Inferior parietal cortex (tissue), 1 donor: ENCODE results near the gene QKI.

Source experiments
- DNase-seq: peaks from one replicate; pipeline ENCODE4 v3.0.0-alpha.2; 2016; ENCODE audit errors: extremely low spot score

Gene QKI

DNA sequence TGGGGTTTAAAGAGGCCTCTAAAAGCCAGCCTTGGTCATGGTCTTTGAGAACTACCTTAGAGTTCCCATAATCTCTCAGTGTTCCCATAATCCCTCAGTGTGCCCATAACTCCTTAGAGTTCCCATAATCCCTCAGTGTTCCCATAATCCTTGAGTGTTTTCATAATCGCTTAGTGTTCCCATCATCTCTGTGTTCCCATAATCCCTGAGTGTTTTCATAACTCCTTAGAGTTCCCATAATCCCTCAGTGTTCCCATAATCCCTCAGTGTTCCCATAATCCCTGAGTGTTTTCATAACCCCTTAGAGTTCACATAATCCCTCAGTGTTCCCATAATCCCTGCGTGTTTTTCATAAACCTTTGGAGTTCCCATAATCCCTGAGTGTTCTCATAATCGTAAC, 199.2 kb downstream of the QKI start:
- DNase-seq = no peak

DNA sequence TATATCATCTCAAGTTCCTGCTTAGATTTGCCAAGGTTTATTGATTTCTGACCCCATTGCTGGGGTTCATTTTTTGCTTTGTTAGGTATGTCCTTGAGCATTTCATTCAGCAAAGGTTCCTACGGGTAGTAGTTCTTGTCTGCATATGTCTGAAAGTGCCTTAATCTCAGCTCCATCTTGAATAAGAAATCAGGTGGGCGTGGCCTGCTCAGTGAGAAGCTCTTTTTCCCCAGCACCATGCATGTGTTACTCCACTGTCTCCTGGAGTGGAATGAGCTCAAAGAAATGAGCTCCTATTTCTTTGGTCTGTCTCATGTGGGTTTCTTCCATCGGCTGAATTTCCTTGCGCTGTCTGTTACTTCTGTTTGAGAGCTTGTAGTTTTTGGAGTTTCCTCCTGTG, 201.9 kb downstream of the QKI start:
- DNase-seq = no peak

DNA sequence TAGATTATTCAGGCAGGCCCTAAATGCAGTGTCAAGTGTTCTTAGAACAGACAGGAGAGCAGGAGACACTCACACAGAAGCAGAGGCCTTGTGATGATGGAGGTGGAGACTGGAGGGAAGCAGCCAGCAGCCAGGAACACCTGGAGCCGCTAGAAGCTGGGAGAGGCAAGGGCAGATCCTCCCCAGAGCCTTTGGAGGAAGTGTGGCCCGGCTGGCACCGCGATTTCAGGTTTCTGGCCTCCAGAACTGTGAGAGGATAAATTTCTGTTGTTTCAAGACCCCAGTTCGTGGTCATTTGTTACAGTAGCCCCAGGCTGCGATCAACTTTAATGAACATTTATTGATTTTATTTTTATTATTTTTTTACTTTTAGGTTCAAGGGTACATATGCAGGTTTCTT, 203.0 kb downstream of the QKI start:
- no peak for DNase-seq

DNA sequence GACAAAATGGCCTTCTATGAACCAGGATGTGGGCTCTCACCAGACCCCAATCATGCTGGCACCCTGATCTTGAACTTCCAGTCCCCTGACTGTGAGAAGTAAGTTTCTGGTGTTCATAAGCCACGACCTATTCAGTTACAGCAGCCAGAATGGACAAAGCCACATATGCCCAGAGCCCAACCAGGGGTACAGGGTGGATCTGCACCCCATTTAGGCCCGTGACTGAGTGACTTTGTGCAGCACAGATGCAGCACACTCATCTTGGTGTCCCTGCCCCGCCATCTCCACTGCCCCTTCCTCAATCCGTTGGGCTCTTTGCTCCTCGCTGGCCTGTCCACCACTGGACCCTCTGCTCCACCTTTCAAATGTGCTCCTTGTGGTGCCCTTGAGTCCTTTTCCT, 205.6 kb downstream of the QKI start:
- no peak for DNase-seq

DNA sequence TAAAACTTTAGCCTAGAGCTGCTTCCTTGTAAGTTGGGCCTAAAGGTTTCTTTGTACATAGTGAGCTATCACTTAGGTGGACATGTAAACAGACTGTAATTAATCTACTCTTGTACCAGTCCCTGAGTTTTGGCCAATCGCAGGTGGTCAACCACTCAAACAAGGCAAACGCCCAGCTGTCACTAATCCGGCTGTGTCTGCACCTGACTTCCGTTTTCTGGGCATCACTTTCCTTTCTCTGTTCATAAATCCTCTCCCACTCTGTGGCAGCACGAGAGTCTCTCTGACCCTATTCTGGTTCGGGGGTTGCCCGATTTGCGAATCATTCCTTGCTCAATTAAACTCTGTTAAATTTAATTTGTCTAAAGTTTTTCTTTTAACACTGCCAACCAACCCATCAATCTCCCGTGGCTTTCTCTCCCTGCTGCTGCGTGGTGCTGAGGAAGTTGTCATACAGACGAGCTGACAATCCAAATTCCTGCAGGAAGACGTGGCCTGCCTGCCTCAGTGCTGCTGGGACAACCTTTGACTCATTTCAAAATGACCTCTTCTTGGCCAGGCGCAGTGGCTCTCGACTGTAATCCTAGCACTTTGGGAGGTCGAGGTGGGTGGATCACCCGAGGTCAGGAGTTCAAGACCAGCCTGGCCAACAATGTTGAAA, 206.3 kb downstream of the QKI start:
- no peak for DNase-seq

DNA sequence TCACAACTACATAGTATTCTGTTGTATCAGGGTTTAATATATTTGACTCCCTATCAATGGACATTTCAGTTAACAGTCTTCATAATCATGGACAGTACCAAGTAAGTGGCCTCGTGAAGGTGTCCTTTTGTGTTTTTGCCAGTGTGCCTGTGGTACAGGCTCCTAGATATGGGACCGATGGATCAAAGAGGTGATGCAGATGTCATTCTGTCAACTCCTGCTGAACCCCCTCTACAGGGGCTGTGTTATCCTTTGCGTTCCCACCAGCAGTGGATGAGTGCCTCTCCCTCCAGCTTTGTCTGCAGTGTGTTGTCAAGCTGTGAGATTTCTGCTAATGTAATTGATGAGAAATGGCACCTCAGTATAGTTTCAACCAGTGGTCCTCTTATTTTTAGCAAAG, 210.7 kb downstream of the QKI start:
- DNase-seq = no peak

DNA sequence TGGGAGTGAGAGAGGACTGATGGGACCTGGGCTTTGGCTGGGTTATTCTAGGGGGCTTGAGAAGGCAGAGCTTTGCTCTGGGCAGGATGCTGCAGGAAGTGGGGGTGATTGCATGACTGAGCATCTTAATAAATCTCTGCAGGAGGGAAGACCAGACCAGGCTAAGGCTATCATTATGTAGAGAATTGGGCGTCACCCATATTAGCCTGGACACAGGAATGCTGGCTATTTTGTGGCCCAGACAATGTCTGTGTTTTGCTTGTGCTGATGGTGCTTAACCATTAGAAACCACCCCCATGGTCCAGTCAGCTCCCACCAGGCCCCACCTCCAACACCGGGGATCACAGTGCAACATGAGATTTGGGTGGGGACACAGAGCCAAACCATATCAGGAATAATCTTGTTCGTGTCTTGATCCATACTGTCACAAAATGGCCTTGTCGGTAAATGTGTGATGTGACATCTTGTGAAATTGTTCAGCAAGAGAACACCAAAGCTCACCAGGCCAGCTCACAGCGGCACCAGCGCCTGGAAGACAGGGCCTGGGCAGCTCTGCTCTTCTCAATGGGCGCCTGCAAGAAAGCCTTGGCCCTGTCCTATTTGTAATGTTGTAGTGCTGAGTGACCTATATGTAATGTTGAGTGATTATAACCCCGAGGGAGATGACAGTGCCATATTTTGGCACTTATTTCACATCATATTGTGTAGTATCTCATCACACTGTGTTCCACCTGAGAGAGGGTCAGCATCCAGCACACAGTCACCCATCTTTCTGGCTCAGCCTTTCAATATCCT, 211.8 kb downstream of the QKI start:
- DNase-seq = no peak

DNA sequence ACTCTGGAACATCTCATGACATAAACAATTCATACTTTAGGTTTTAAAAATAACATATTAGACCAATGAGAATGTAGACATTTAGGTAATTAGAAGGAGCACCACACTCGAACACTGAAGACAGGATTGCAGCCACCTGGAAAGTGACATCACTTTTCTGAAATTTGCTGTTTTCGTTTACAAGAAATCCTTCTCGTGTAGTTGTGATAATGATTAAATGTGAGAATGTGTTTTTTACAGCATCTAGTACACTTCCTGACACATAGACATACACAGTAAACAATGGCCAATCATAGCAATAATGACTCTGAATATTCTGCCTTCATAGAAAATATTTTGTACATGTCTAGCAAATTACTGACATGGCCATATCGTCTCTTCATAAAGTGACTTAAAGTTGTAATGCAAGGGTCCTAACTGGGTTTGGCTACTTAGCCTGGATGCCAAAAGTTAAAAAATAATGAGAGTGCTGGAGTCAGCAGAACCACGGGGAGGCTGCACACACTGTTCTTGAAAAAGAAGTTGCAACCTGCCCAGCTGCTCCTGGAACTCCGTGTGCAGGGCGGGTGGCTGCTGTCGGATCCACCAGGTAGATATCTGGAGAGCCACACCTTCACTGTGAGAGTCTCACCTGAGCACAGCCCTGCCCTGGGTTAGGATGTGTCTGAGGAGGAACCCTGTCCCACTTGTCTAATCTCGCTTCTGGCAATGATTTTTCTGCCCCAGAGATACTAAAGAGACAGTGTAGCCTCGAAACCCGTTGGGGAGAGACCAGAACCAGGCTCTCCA, 212.9 kb downstream of the QKI start:
- no peak for DNase-seq
